Measurements from ENCODE around the gene FAM117A. TPM values are rescaled to one million over a fixed set of nuclear protein-coding genes. Genes with fewer than 3 reads are reported as not detected.

Gene FAM117A
- total and polyA plus RNA-seq, 2 of the 8 experiments (the other 6 are each of a cell fraction or from before 2014, with no cell fraction given), result 28.4 to 45.7 TPM

GRCh38 chr17:49707608-49708514 lies 56.1 kb downstream of the FAM117A start, which contains the start of gene SLC35B1 (continued):
- TF ChIP-seq RXRA (IDR thresholded peaks at IDR 0.05; ENCODE audit: insufficient read depth, low read depth, low read length) (no peak), TBP (IDR thresholded peaks at IDR 0.05; ENCODE audit: low read depth, low read length) (peak; percentile 68), CEBPB (IDR thresholded peaks at IDR 0.05; ENCODE audit: low read depth, low read length) (peak; percentile 13; the same call in 1 of the 2 replicates), CHD2 (IDR thresholded peaks at IDR 0.05; ENCODE audit: low read length) (no peak), KDM5A (IDR thresholded peaks at IDR 0.05; ENCODE audit: low read length) (peak; percentile 91; the same call in 1 of the 2 replicates), JUN (IDR thresholded peaks at IDR 0.05; ENCODE audit: low read depth, low read length) (no peak), EZH2 (IDR thresholded peaks at IDR 0.05; ENCODE audit: low read depth, low read length, severe bottlenecking) (no peak), PHF8 (conservative IDR thresholded peaks at IDR 0.05; ENCODE audit: low read depth, low read length) (peak; percentile 94), ZNF274 (IDR thresholded peaks at IDR 0.05; ENCODE audit: borderline replicate concordance, extremely low read depth, low read length) (no peak), POLR2A (IDR thresholded peaks at IDR 0.05; ENCODE audit: control extremely low read depth in 1 of 2, low read depth in 2 of 2, low read length in 2 of 2) (peak; percentile 79 to 88), RBBP5 (IDR thresholded peaks at IDR 0.05; ENCODE audit: borderline replicate concordance, low read depth, low read length) (peak; percentile 85), TCF12 (IDR thresholded peaks at IDR 0.05; ENCODE audit: low read depth, low read length) (0 out of 2 replicates have a peak, but pooled peaks have one; percentile 43), NRF1 (IDR thresholded peaks at IDR 0.05; ENCODE audit: low read depth, low read length) (no peak), RAD21 (IDR thresholded peaks at IDR 0.05 in 1 of 2, conservative IDR thresholded peaks at IDR 0.05 in 1 of 2; ENCODE audit: low read depth in 2 of 2, low read length in 2 of 2) (peak; percentile 52 to 68), RNF2 (IDR thresholded peaks at IDR 0.05; ENCODE audit: borderline replicate concordance, low read depth, low read length, missing control alignments, poor library complexity, severe bottlenecking) (no peak), HDAC6 (IDR thresholded peaks at IDR 0.05; ENCODE audit: low read depth, low read length) (no peak), CTCF (IDR thresholded peaks at IDR 0.05; ENCODE audit: control extremely low read depth in 1 of 3, insufficient read depth in 1 of 3, low read depth in 1 of 3, low read length in 3 of 3) (peak; percentile 90 to 95 (median 91)), TEAD4 (IDR thresholded peaks at IDR 0.05; ENCODE audit: low read depth, low read length) (peak; percentile 93), NANOG (IDR thresholded peaks at IDR 0.05; ENCODE audit: insufficient read depth, low read depth, low read length, poor library complexity, severe bottlenecking) (peak; percentile 24), GABPA (IDR thresholded peaks at IDR 0.05; ENCODE audit: borderline replicate concordance, insufficient read depth, low read length) (no peak; the same call in 1 of the 2 replicates)

Data from H1 (cell line).